ENCODE measurements around the gene DCLK2.

DNA sequence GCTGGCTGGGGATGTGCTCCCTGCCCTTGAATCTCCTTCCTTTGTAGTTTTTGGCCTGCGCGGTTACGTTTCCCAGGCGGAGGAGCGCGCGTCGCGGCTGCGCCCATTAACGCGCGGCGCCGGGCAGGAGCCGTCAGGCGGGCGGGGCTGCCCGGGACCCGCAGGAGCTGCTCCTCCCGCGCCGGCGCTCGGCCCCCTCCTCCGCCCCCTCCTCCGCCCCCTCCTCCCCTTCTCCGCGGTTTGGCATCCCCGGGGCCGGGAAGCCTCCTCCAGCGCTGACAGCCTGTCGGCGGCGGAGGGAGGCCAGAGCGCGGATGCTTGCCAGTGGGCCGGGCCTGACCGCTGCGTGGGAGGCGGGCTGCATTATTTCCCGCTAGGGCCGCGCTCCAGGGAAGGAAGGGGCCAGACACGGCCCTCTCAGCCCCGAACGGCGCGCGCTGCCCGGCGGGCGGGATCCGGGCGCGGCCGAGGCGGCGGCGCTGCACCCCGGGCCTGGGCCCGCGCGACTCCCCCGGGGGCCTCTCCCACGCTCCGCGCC lies at the start of gene DCLK2:
- TF ChIP-seq POLR2A (IDR thresholded peaks at IDR 0.05) = peak; percentile 21
- TF ChIP-seq, protein P1, sequence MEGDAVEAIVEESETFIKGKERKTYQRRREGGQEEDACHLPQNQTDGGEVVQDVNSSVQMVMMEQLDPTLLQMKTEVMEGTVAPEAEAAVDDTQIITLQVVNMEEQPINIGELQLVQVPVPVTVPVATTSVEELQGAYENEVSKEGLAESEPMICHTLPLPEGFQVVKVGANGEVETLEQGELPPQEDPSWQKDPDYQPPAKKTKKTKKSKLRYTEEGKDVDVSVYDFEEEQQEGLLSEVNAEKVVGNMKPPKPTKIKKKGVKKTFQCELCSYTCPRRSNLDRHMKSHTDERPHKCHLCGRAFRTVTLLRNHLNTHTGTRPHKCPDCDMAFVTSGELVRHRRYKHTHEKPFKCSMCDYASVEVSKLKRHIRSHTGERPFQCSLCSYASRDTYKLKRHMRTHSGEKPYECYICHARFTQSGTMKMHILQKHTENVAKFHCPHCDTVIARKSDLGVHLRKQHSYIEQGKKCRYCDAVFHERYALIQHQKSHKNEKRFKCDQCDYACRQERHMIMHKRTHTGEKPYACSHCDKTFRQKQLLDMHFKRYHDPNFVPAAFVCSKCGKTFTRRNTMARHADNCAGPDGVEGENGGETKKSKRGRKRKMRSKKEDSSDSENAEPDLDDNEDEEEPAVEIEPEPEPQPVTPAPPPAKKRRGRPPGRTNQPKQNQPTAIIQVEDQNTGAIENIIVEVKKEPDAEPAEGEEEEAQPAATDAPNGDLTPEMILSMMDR (IDR thresholded peaks at IDR 0.05) = peak in 1 of 3 donors; percentile 17

Measured in ovary (tissue), 3 donors.